HEK293T (cell line): ENCODE results near the gene FBXO7.
A peak's percentile ranks its signal among the peaks of the same experiment; 100 is the strongest.

Source experiments
- CTCF ChIA-PET: fragments of 350-600 bp; formaldehyde crosslinking; extraction: SDS; loops from one replicate; lab custom pipeline; 2021; ENCODE audit warnings: antibody characterized with exemption, inconsistent platforms; lab: Yijun Ruan, JAX
- POLR2A ChIA-PET: fragments of 350-600 bp; formaldehyde crosslinking; extraction: SDS; loops from one replicate; lab custom pipeline; 2020; ENCODE audit warnings: antibody characterized with exemption, inconsistent platforms; lab: Yijun Ruan, JAX
- DNase-seq: peaks from one replicate; pipeline ENCODE4 v3.0.0; 2012; ENCODE audit warnings: mixed read lengths; ENCODE audit errors: extremely low spot score
- ARNT ChIP-seq: fragments of 450-650 bp; IDR thresholded peaks from 2 replicates; pipeline ENCODE4 v1.6.1; 2017; ENCODE audit warnings: mild to moderate bottlenecking
- BHLHE40 ChIP-seq: fragments of 450-650 bp; IDR thresholded peaks from 2 replicates; pipeline ENCODE4 v1.6.1; 2016; ENCODE audit warnings: mild to moderate bottlenecking, moderate library complexity, borderline replicate concordance
- CTBP1 ChIP-seq: fragments of 450-650 bp; IDR thresholded peaks from 2 replicates; pipeline ENCODE4 v1.6.1; 2016; ENCODE audit warnings: borderline replicate concordance
- ELF4 ChIP-seq: fragments of 450-650 bp; IDR thresholded peaks from 2 replicates; pipeline ENCODE4 v1.6.1; 2017; ENCODE audit warnings: antibody characterized with exemption
- FOXA1 ChIP-seq: fragments of 450-650 bp; IDR thresholded peaks from 2 replicates; pipeline ENCODE4 v1.6.1; 2016; ENCODE audit warnings: mild to moderate bottlenecking
- FOXK2 ChIP-seq: fragments of 450-650 bp; IDR thresholded peaks from 2 replicates; pipeline ENCODE4 v1.6.1; 2016; ENCODE audit warnings: mild to moderate bottlenecking
- FOXM1 ChIP-seq: fragments of 450-650 bp; IDR thresholded peaks from 2 replicates; pipeline ENCODE4 v1.6.1; 2017; ENCODE audit warnings: mild to moderate bottlenecking, borderline replicate concordance
- HDGF ChIP-seq: fragments of 450-650 bp; IDR thresholded peaks from 2 replicates; pipeline ENCODE4 v1.6.1; 2017; ENCODE audit warnings: antibody characterized with exemption, borderline replicate concordance
- L3MBTL2 ChIP-seq: fragments of 450-650 bp; conservative IDR thresholded peaks from 2 replicates; pipeline ENCODE4 v1.6.1; 2016; ENCODE audit warnings: mild to moderate bottlenecking
- LEF1 ChIP-seq: fragments of 450-650 bp; IDR thresholded peaks from 2 replicates; pipeline ENCODE4 v1.6.1; 2017; ENCODE audit warnings: mild to moderate bottlenecking, borderline replicate concordance
- NFRKB ChIP-seq: fragments of 450-650 bp; IDR thresholded peaks from 2 replicates; pipeline ENCODE4 v1.6.1; 2016; ENCODE audit warnings: mild to moderate bottlenecking, moderate library complexity
- SP1 ChIP-seq: fragments of 450-650 bp; IDR thresholded peaks from 2 replicates; pipeline ENCODE4 v1.6.1; 2017
- SUZ12 ChIP-seq: fragments of 450-650 bp; IDR thresholded peaks from 2 replicates; pipeline ENCODE4 v1.6.1; 2016; ENCODE audit warnings: mild to moderate bottlenecking
- TARDBP ChIP-seq: fragments of 450-650 bp; IDR thresholded peaks from 2 replicates; pipeline ENCODE4 v1.6.1; 2016
- ZNF384 ChIP-seq: fragments of 450-650 bp; IDR thresholded peaks from 2 replicates; pipeline ENCODE4 v1.6.1; 2016
- TF ChIP-seq, protein P1 (sequence below): fragments of 450-650 bp; IDR thresholded peaks from 2 replicates; pipeline ENCODE4 v1.6.1; 2016

FBXO7 gene

DNA sequence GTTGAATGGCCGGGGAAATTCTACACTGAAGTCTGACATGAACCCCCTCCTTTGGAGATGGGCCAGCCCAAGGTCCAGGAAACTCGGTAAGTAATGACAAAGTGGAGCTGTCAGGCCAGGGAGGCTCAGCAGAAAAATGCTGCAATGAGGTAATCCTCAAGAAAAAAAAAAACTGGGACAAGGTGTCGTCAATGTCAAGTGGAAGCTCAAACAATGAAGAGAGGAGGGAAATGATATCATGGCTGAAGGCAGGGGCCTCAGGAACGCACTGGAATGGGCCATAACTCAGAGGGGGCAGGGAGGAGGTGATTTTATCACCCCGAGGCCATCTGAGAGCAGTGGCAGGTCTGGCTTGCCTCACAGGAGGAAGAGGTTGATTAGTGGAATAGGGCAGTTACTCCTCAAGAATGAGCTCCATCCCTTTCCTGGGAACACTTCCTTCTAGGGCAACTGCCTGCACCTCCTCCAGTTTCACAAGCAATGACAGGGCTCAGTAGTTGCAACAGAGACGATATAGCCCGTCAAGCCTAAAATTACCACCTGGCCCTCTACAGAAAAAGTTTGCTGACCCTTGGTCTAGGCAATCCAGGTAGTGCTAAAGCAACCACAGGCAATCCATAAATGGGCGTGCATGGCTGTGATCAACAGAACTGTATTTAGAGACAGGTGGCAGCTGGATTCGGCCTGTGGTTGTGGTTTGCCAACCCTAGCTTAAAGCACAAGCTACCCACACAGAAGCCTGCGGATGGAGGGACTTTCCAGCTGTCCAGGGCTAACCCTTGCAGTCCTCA lies 65.2 kb downstream of the FBXO7 start:
- no peak for DNase-seq
- ChIA-PET CTCF (interaction anchor here (1.1 to 2.0 kb wide), 3 partner anchors 11 to 257 kb away, joined by 3 to 6 read pairs (median 4); no protein-coding TSS in a partner anchor), POLR2A (interaction anchor here (0.7 to 1.0 kb wide), 4 partner anchors 10 to 83 kb away, joined by 3 to 5 read pairs (median 4); partner anchors contain the start of gene FBXO7)
- TF ChIP-seq, protein P1, sequence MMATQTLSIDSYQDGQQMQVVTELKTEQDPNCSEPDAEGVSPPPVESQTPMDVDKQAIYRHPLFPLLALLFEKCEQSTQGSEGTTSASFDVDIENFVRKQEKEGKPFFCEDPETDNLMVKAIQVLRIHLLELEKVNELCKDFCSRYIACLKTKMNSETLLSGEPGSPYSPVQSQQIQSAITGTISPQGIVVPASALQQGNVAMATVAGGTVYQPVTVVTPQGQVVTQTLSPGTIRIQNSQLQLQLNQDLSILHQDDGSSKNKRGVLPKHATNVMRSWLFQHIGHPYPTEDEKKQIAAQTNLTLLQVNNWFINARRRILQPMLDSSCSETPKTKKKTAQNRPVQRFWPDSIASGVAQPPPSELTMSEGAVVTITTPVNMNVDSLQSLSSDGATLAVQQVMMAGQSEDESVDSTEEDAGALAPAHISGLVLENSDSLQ = 0 out of 2 replicates have a peak, but pooled peaks have one; percentile 36
- TF ChIP-seq ZNF384 = peak; percentile 63; the same call in 1 of the 2 replicates
- TF ChIP-seq ELF4 = no peak

DNA sequence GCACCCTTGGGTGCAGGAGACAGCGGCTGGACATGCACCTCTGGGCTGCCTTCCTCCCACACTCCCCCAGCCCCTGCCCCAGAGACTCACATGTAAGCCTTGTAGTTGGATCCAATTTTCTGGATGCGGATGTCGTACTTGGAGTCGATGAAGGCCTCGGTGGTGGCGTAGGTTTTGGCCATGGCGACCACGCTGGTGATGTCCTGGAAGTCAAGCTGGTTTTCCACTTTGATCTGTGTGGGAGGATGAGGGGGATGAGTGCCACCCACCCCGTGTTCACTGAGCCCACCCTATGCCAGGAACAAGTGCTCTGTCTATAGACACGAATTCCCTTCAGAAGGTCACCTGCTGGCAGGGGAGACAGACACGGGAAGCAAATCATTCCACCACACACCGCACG lies 66.9 kb downstream of the FBXO7 start:
- ChIA-PET POLR2A (interaction anchor here (0.6 kb wide), 1 partner anchor 82 kb away, joined by 3 read pairs; no protein-coding TSS in a partner anchor), CTCF (interaction anchor here (0.8 kb wide), 1 partner anchor 255 kb away, joined by 3 read pairs; no protein-coding TSS in a partner anchor)

DNA sequence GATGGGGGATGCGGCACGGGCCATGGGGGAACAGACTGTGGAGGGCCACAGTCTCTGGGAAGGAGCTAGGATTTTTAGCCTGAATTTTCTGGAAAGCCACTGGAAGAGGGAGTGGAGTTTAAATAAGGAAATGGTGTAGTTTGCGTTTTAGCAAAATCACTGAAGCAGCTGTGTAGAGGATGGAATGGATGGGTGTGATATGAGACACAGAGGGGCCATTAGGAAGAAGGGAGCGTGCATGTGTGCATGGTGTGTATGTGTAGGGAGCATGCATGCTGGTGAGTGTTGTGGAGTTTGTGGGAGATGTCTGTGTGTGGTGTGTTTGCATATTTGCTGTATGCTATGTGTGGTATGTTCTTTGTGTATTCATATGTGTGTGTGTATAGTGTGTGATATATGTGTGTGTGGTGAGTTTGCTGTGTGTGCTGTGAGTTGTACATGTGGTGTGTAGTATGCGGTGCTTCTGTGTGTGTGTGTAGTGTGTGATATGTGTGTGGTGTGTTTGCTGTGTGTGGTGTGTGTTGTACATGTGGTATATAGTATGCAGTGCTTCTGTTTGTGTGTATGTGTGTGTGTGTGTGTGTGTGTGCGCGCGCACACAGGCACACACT lies 67.6 kb downstream of the FBXO7 start:
- ChIA-PET POLR2A (no interaction called here), CTCF (interaction anchor here (0.8 kb wide), 1 partner anchor 255 kb away, joined by 3 read pairs; no protein-coding TSS in a partner anchor)
- TF ChIP-seq LEF1 = no peak
- no peak for TF ChIP-seq NFRKB
- TF ChIP-seq CTBP1 = peak; percentile 41; the same call in 1 of the 2 replicates
- TF ChIP-seq ELF4 = no peak
- TF ChIP-seq, protein P1 = no peak
- no peak for TF ChIP-seq BHLHE40
- no peak for DNase-seq

More for the DNA sequence above, 66.9 kb downstream of the FBXO7 start:
- no peak for DNase-seq
- TF ChIP-seq ZNF384 = no peak
- TF ChIP-seq CTBP1 = no peak
- no peak for TF ChIP-seq ARNT
- TF ChIP-seq, protein P1 = no peak
- no peak for TF ChIP-seq SUZ12
- TF ChIP-seq BHLHE40 = no peak
- TF ChIP-seq TARDBP = no peak
- TF ChIP-seq LEF1 = no peak
- TF ChIP-seq ELF4 = no peak
- no peak for TF ChIP-seq FOXM1
- TF ChIP-seq FOXK2 = no peak
- no peak for TF ChIP-seq HDGF
- TF ChIP-seq NFRKB = no peak
- TF ChIP-seq L3MBTL2 = no peak
- no peak for TF ChIP-seq SP1

DNA sequence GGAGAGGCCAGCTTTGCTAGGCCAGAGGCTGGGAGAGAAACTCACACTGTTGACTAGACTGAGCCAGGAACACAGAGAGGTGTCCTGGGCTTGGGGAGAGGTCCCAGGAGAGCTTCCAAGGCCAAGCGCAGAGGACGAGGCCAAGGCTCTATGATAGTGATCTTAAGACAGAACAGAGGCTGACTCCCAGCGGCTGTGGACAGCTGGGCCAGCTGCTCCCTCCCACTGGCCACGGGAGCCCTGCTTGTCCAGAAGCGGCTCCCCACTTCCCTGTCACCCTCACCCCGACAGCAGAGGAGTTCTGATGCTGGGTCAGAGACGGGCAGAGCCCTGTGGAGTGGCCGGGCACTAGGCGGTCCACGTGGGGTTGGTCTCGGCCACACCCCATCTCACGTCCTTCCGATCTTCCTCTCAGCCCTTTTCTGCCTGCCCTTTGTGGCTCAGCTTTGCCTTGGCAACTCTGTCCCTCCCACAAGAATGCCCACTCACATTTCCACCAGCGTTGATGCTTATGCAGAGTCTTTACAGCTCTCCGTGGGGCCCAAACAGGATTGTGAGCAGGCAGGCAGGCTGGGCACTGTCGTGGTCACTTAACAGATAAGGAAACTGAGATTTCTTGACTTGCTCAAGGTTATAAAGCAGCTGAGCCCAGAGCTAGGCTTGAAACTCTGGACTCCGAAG lies 68.2 kb downstream of the FBXO7 start:
- DNase-seq = no peak
- POLR2A ChIA-PET = no interaction called here
- CTCF ChIA-PET = no interaction called here
- no peak for TF ChIP-seq ARNT
- TF ChIP-seq FOXM1 = no peak
- TF ChIP-seq FOXA1 = no peak
- no peak for TF ChIP-seq NFRKB
- TF ChIP-seq, protein P1 = no peak
- TF ChIP-seq FOXK2 = no peak
- no peak for TF ChIP-seq LEF1
- no peak for TF ChIP-seq CTBP1
- no peak for TF ChIP-seq SUZ12
- no peak for TF ChIP-seq HDGF
- no peak for TF ChIP-seq BHLHE40
- TF ChIP-seq ELF4 = no peak
- TF ChIP-seq SP1 = no peak
- TF ChIP-seq ZNF384 = no peak
- TF ChIP-seq TARDBP = no peak
- no peak for TF ChIP-seq L3MBTL2

DNA sequence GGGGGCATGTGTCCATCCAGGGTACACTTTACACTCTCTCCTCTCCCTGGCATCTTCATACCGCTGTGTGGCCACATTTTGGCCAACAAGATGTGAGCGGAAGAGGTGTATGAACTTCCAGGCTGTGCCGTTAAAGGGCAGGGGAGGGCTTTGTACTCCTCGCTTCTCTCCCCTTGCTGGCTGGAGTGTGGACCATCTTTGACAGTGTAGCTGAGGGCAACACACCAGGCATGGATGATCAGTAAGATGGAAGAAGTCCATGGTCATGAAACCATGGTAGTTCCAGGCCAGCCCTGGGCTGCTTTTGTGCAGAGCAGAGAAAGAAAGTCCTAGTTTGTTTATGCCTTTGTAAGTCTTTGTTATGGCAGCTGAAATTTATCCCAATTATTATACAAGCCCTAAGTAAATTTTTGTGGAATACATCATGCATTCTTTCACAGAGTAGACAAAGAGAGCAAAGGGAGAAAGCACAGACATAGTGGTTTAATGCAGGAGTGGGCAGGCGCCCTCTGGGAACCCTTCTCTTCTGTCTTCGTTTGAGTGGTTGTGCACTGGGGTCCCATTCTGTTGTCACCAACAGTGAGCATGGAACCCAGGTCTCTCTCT lies 70.4 kb downstream of the FBXO7 start:
- POLR2A ChIA-PET = no interaction called here
- DNase-seq = no peak
- CTCF ChIA-PET = no interaction called here
- TF ChIP-seq TARDBP = no peak
